BE2C (cell line): ENCODE data around the gene MAGEA9B. TPM values are rescaled to one million over a fixed set of nuclear protein-coding genes. Genes with fewer than 3 reads are reported as not detected.
"Not testable (repeated sequence)": the region's sequence is repeated elsewhere in the genome, so short reads cannot be mapped to it uniquely, and the experiment has no call there.

Experiments
- DNase-seq: peaks from one replicate; pipeline ENCODE4 v3.0.0-alpha.2; 2020
- H3K27me3 ChIP-seq: fragments of 250-450 bp; sonication (Bioruptor Pico); 2 replicates; pipeline ENCODE4 v1.5.1; 2020; ENCODE audit warnings: mild to moderate bottlenecking
- H3K36me3 ChIP-seq: fragments of 250-450 bp; sonication (Bioruptor Pico); 2 replicates; pipeline ENCODE4 v1.5.1; 2020; ENCODE audit warnings: mild to moderate bottlenecking
- H3K4me1 ChIP-seq: fragments of 250-450 bp; sonication (Bioruptor Pico); 2 replicates; pipeline ENCODE4 v1.5.1; 2020
- H3K4me3 ChIP-seq: 2 replicates; pipeline ENCODE4 v1.5.1; 2011; ENCODE audit warnings: low read depth, low read length
- H3K9me3 ChIP-seq: fragments of 250-450 bp; sonication (Bioruptor Pico); 2 replicates; pipeline ENCODE4 v1.5.1; 2020
- polyA plus RNA-seq: library from polyadenylated mRNA; unstranded; fragments of >200 nt; gene quantifications from one replicate; pipeline ENCODE4 v1.2.1, GENCODE V29; 2012; ENCODE audit warnings: low read depth, missing spikeins; ENCODE audit not compliant: insufficient read length, insufficient read depth
- TF ChIP-seq, protein P1 (sequence below): IDR thresholded peaks from 2 replicates; pipeline ENCODE4 v1.5.1; 2012; ENCODE audit warnings: mild to moderate bottlenecking, low read depth, low read length

MAGEA9B gene, protein sequence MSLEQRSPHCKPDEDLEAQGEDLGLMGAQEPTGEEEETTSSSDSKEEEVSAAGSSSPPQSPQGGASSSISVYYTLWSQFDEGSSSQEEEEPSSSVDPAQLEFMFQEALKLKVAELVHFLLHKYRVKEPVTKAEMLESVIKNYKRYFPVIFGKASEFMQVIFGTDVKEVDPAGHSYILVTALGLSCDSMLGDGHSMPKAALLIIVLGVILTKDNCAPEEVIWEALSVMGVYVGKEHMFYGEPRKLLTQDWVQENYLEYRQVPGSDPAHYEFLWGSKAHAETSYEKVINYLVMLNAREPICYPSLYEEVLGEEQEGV
- not detected for polyA plus RNA-seq

DNA sequence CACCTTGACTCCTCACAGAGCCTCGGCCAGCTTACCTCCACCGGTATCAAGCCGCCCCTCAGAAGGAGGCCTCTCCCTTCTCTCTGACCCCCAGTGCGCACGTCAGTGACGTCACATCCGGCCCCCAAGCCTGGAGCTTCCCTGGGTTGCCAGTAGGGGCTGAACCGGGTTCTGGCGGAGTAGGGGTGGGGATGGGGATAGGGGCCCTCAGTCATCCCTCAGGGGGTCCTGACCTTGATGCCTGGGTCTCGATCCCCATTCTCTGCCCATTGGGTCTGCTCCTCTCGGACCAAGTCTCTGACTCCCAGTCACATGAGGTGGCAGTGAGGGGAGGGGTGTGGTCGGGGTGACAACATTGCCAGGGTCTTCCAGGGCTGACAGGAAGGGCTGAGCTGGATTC, at the start of gene MAGEA9B:
Gene MAGEA9B, minus strand, starts transcription at position 101 of the 400 bp plus-strand sequence. CDS start 4,280 bp downstream, outside the sequence.
- not testable (repeated sequence) for H3K4me3 ChIP-seq, H3K4me1 ChIP-seq, DNase-seq, H3K27me3 ChIP-seq, H3K9me3 ChIP-seq, H3K36me3 ChIP-seq

DNA sequence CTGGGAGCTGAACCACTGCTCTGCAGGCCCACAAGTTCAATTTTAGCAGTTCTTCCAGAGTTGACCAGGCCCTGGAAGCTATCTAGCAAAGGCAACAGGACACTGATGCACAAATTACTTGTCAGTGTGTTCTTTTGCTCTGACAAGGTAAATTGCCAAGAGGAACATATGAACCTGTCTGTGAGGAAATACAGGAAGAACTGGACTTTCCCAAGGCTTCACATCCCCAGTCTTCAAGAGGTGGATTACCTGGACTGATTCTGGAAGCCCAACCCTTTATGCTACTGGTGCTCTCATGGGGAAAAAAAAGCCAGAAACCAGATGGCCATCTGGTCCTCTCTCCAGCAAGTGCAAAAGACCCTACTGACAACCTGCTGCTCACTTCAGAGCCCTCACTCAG, 46.3 kb upstream of the MAGEA9B start:
- Histone ChIP-seq H3K9me3 (no peaks in the 10 kb centered on the region), H3K4me3 (no peak overlapping the region), H3K27me3 (no peaks in the 10 kb centered on the region), H3K36me3 (no peaks in the 10 kb centered on the region), H3K4me1 (no peaks in the 10 kb centered on the region)
- TF ChIP-seq, protein P1, sequence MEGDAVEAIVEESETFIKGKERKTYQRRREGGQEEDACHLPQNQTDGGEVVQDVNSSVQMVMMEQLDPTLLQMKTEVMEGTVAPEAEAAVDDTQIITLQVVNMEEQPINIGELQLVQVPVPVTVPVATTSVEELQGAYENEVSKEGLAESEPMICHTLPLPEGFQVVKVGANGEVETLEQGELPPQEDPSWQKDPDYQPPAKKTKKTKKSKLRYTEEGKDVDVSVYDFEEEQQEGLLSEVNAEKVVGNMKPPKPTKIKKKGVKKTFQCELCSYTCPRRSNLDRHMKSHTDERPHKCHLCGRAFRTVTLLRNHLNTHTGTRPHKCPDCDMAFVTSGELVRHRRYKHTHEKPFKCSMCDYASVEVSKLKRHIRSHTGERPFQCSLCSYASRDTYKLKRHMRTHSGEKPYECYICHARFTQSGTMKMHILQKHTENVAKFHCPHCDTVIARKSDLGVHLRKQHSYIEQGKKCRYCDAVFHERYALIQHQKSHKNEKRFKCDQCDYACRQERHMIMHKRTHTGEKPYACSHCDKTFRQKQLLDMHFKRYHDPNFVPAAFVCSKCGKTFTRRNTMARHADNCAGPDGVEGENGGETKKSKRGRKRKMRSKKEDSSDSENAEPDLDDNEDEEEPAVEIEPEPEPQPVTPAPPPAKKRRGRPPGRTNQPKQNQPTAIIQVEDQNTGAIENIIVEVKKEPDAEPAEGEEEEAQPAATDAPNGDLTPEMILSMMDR, result no peak
- no peak for DNase-seq

- Histone ChIP-seq H3K4me3 (peak within 1 kb of the TSS; percentile 63), H3K27me3 (no peaks in the 10 kb centered on the region), H3K9me3 (no peaks in the 10 kb centered on the region), H3K36me3 (no peaks in the 10 kb centered on the region), H3K4me1 (no peaks in the 10 kb centered on the region)
- TF ChIP-seq, protein P1, result no peak
- DNase-seq, result peak; percentile 80
Measured at GRCh38 chrX:149631234-149632165, 44.2 kb upstream of the MAGEA9B start, which contains the start of gene TMEM185A. Gene TMEM185A (minus strand): TSS chrX:149631792. CDS start chrX:149631580, 212 bp downstream.

- no peaks in the 10 kb centered on the region for H3K36me3 ChIP-seq
- H3K27me3 ChIP-seq, result no peaks in the 10 kb centered on the region
- no peak for DNase-seq
- no peaks in the 10 kb centered on the region for H3K9me3 ChIP-seq
- no peaks in the 10 kb centered on the region for H3K4me1 ChIP-seq
- H3K4me3 ChIP-seq, result peak overlapping the region; percentile 63
- TF ChIP-seq, protein P1, result no peak
Measured at GRCh38 chrX:149630681-149631233, 43.5 kb upstream of the MAGEA9B start.

DNA sequence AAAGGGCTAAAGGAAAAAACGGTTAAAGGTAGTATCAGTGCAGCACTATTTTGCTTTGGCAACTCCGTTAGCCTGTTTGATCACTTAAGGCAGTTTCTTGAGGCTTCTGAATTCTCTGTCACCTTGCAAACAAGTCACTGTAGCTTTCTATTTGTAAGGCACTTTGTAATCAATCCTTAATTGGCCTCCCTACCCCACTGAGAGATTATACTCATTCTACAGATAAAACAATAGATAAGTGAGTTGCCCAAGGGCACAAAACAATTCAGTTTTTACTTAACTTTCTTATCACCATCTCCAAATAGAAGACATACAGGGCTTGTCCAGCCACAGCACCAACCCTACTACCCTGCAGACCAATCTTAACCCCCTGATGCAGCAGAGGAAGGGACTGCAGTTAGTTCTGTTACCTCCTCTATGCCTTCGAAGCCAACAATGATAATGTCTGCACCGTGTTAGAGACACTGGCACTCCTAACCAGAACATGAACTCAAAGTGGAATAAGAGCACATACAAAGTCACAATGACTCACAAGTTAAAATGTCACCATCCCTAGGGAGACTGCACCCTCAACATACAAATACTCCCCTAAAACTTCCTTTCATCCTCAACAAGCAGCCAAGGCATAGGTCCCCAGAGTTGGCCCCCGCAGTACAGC, 42.6 kb upstream of the MAGEA9B start:
- TF ChIP-seq, protein P1, result no peak
- Histone ChIP-seq H3K27me3 (no peaks in the 10 kb centered on the region), H3K4me3 (no peak overlapping the region), H3K36me3 (no peaks in the 10 kb centered on the region), H3K9me3 (no peaks in the 10 kb centered on the region), H3K4me1 (no peaks in the 10 kb centered on the region)
- DNase-seq, result no peak

- Histone ChIP-seq H3K4me3 (no peak overlapping the region), H3K9me3 (no peaks in the 10 kb centered on the region), H3K27me3 (no peaks in the 10 kb centered on the region), H3K36me3 (no peaks in the 10 kb centered on the region), H3K4me1 (no peaks in the 10 kb centered on the region)
- DNase-seq, result no peak
- TF ChIP-seq, protein P1, result no peak
Measured at GRCh38 chrX:149628768-149629167, 41.5 kb upstream of the MAGEA9B start.
